ENCODE results near the gene SSH2.
"Not testable (repeated sequence)": the region's sequence is repeated elsewhere in the genome, so short reads cannot be mapped to it uniquely, and the experiment has no call there.

The SSH2 gene

DNA sequence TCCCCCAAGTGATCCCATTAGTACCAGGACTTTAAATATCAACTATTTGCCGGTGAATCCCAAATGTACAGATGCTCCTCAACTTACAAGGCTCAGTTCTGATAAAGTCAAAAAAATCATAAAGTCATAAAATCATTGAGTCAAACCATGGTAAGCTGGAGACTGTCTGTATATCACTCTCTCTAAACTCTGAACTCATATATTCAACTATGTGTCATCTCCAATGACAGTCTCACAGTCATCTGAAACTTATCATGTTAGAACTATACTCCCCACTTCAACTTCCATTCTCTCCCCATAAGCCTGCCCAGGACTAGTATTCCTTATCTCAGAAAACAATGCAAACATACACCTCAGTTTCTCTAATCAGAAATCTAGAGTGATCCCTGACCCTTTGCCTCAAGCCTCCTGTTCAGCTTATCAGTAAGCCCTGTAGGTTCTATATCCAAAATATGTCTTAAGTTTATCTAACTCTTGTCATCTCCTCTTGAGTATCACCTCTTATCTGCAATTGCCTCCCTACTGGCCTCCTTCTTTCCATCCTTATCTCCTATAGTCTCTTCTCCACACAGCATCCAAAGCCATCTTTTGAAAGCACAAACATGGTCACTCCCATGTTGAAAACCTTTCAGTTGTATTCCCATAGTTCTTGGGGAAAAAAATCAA lies 55.0 kb downstream of the SSH2 start:
- DNase-seq (ENCODE audit: low read depth): no peak

DNA sequence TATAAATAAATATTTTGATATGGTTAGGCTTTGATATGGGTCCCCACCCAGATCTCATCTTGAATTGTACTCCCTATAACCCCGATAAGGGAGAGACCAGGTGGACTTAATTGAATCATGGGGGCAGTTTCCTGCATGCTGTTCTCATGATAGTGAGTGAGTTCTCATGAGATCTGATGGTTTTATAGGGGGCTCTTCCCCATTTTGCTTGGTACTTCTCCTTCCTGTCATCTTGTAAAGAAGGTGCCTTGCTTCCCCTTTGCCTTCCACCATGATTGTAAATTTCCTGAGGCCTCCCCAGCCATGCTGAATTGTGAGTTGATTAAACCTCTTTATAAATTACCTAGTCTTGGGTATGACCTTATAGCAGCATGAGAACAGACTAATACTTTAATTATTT lies 55.7 kb downstream of the SSH2 start:
- DNase-seq (ENCODE audit: low read depth): not testable (repeated sequence)

DNA sequence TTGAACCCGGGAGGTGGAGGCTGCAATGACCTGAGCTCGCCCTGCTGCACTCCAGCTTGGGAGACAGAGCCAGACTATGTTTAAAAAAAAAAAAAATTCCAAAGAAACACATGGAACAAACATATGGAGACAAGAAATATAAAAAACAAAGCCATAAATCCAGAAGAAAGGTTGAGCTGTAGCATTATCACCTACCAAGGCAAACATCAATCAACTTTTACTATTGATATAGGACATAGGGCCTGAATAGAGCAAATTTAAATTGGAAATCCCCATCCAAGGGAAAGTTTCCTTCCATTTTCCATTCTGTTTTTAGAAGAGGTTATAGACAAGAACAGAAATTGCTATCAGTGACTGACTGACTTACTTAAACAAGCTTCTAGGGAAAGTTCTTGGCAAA lies 56.6 kb downstream of the SSH2 start:
- no peak for DNase-seq (ENCODE audit: low read depth)

DNA sequence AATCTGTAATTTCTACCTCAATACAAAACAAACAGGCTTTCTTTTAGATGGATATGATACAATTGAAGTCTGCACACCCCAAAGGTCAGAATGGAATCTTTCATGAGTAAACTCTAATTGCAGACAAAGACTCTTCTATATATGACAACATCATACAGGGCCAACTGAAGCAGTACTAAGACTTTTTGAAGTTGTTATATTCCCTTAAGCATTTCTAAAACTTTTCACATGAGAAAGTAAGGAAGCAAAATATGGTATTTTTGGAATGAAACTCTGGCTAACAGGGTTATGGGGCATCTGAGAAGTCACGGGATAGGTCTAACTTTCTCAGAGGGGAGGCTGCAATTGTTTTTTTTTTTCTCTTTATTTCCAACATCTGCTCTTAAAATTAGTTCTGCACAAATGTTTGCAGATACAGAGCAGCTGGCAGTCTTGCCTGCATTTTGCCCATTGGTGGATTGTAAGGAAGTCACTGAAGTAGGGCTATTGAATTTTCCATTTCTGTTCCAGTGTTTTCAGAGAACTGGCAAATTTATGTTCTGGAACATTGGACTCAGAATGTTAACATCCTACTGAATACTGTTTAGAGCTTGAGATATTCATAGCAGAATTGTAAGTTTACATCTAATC lies 59.1 kb downstream of the SSH2 start:
- no peak for DNase-seq (ENCODE audit: low read depth)

DNA sequence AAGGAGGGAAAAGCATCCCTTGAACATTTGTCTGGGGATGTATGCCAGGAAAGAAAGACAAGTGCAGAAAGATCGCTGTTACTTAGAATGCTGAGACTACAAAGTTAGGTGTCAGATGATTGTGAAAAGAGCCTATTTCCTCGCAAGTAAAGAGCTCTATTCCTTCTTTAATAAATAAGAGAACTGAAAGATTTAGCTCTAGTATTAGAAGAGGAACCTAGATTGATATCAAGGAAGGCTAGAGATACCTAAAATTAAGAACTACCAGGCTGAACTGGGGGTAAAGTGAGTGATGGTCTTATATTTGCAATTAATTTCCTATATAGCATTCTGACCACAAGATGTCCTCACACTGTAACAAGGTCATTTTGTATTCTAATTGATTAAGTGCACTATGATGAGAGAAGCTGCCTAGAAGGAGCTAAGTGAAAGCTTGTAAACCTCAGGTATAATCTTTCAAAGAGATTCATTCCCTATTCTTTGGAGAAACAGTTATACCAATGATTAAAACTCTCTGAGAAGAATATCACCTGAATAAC lies 62.3 kb downstream of the SSH2 start:
- no peak for DNase-seq (ENCODE audit: low read depth)

DNA sequence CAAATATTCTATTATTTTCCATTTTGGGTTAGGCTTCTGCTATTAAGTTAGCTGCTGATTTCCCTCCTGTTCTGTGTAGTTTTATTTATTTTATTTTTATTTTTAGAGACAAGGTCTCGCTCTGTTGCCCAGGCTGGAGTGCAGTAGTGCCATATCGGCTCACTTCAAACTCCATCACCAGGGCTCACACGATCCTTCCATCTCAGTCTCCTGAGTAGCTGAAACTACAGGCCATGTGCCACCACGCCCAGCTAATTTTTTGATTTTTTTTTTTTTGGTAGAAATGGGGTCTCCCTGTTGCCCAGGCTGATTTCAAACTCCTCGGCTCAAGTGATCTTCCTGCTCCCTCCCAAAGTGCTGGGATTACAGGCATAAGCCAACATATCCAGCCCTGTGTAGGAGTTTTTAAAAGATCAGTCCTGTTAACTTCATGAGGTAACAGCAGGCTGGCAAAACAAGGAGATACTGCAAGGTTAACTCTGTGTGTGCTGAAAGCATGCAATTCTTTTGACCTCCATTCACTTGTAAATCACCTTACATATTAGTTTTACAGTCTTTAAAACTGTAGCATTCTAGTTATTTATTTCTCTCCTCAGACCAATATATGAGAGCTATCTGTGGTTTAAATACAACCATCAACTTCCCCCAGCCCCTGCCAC lies 63.2 kb downstream of the SSH2 start:
- no peak for DNase-seq (ENCODE audit: low read depth)

DNA sequence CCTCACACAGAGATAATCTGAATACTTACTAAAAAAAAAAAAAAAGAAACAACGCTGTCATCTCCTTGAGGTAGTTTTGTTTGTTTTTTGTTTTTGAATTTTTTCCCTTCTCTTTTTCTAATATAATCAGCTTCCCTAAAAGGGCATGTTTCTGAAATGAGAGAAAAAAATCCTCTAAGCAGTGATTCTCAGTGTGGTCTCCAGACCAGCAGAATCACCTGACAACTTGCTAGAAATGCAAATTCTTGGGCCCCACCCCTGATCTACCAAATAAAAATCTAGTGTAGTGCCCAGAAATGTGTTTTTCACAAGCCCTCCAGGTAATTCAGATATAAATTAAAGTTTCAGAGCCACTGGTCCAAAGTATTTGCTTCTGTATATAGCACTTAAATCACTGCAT lies 65.4 kb downstream of the SSH2 start:
- no peak for DNase-seq (ENCODE audit: low read depth)

DNA sequence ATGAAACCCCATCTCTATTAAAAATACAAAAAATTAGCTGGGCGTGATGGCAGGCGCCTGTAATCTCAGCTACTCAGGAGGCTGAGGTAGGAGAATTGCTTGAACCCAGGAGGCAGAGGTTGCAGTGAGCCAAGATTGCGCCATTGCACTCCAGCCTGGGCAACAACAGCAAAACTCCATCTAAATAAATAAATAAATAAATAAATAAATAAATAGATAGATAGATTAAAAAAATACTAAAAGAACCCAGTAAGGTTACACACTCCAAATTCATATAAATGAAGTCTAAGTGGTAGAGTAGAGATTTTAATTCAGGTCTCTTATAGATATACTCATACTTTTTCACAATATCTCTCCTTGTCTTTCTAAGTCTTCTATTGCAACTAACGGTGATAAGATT lies 65.9 kb downstream of the SSH2 start:
- not testable (repeated sequence) for DNase-seq (ENCODE audit: low read depth)

DNA sequence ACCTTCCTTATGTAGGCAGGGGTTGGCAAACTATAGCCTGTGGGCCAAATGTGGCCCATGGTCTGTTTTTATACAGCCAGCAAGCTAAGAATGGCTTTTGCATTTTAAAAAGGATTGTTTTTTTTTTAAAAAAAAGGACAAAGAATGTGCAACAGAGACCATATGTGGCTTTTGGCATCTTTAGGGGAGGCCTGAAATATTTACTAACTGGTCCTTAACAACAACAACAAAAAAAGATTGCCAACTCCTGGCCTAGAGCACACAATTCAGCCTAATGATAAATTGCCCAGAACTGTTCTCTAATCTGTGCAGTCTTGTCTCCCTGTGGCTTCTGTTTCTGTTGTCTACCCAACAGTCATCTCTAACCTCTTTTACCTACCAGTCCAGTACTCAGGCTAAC lies 67.1 kb downstream of the SSH2 start:
- DNase-seq (ENCODE audit: low read depth): no peak

DNA sequence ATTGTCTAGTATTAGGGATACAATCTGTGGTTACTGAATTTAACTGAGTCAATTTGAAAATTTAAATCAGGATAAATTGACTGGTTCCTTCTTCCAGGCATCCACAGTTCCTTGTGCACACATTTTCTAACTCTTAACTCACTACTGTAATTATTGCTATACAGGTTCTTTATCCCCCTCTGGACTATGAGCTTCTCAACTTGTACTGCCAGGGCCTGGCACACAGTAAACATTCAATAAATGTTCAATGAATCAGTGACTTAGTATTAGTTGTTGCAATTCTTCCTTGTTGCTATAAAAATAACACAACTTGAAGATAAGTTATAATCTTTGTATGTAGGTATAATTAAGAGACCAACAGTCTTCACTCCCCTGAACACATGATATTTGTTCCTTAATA lies 67.9 kb downstream of the SSH2 start:
- no peak for DNase-seq (ENCODE audit: low read depth)

DNA sequence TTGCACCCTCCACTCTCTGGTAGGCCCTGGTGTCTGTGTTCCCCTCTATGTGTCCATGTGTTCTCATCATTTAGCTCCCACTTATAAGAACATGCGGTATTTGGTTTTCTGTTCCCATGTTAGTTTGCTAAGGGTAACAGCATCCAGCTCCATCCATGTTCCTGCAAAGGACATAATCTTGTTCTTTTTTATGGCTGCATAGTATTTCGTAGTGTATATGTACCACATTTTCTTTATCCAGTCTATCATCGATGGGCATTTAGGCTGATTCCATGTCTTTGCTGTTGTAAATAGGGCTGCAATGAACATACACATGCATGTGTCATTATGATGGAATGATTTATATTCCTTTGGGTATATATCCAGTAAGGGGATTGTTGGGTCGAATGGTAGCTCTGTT lies 70.6 kb downstream of the SSH2 start:
- not testable (repeated sequence) for DNase-seq (ENCODE audit: low read depth)

DNA sequence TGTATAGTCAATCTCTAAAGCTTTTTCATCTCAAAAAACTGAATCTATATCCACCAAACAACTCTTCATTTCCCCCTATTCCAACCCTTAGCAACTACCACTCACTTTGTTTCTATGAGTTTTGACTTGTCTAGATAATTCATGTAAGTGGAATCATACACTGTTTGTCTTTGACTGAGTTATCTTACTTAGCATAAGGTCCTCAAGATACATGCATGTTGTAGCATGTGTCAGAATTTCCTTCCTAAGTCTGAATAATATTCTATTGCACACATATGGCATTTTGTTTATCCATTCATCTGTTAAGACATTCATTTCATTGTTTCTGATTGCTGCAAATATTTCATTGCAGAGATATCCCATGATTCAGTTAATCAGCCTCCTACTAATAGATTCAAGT lies 72.2 kb downstream of the SSH2 start:
- no peak for DNase-seq (ENCODE audit: low read depth)

DNA sequence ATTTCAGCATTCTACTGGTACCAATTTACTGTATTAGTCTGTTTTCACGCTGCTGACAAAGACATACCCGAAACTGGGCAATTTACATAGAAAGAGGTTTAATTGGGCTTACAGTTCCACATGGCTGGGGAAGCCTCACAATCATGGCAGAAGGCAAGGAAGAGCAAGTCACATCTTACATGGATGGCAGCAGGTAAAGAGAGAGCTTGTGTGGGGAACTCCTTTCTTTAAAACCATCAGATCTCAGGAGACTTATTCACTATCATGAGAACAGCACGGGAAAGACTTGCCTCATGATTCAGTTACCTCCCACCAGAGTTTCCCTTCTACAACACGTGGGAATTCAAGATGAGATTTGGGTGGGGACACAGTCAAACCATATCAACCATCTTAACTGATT lies 72.9 kb downstream of the SSH2 start:
- not testable (repeated sequence) for DNase-seq (ENCODE audit: low read depth)

DNA sequence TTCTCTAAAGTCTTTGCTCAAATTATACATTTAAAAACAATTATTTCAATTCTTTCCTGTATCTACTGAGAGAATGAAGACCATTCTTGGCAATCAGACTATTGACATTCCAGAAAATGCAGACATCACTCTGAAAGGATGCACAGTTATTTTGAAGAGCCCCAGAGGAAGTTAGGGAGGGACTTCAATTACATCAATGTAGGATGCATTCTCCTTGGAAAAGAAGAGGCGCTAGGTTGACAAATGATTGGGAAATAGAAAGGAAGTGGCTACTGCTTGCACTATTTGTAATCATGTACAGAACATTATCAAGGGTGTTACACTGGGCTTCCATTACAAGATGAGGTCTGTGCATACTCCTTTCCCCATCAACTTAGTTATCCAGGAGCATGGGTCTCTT lies 74.3 kb downstream of the SSH2 start:
- no peak for DNase-seq (ENCODE audit: low read depth)

DNA sequence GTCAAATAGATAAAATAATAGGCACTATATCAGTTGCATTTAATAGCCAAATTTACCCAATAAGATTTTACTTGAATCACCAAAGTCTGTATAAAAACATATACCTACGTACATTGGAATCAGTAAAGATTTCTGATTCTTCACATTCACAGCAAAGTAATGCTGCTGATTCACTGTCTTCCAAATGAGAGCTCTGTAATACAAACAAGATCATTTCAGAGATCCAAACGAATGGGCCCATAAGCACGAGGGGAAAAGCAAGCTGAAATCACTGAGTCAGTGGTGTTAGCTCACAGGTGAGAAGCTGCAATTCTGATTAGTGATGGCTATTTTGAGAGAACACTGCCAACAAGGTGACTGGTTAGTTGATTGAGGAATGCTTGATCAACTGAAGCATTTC lies 81.3 kb downstream of the SSH2 start:
- DNase-seq (ENCODE audit: low read depth): no peak

DNA sequence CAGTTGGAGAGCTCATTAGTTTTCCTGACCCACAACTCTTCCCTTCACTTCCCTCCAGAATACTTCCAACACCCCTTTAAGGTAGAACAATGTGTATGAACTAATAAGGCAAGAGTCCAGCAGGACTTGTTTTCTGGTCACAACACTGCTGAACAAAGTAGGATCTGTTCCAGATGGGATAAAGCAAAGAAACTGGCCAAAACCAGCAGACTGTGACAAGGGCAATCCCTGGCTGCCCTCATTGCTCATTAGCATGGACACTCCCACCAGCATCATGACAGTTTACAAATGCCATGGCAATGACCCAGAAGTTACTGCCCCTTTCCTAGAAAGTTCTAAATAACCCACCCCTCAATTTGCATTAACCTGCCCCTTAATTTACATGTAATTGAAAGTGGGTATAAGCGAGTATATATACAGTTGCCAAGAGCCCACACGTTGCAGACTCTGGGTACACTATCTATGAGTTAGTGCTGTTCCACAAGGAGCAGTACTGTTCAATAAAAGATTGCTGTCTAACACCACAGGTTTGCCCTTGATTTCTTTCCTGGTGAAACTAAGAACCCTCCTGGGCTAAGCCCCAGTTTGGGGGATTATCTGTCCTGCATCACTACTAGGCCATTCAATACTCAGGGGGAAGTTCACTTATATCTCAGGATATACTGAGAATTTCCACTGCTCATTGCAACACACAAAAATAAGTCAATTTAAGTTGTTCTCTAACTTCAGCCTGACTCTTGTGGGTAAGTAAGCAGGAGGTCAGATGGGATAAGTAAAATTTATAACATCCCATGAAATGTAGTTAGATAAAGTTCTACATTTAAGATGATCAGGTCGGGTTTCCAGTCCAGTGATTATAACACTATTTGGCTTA lies 82.3 kb downstream of the SSH2 start:
- DNase-seq (ENCODE audit: low read depth): no peak

DNA sequence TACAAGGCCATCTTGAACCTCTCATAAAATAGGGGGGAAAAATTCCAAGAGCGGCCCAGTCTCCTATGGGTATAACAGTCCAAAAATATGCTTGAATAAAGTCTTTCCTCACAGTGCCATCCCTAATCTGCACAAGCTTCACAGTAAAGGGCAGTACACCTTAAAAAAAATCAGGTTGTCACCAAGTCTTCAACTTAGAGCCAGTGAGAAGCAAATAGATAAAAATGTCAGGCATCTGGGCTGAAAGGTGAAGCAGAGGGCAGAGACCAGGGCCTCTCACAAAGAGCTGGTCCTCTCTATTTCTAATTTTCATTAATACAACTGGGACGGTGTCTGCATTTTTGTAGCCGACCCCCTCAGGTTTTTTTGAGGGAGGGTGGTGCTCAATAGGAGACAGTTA lies 82.9 kb downstream of the SSH2 start:
- no peak for DNase-seq (ENCODE audit: low read depth)

DNA sequence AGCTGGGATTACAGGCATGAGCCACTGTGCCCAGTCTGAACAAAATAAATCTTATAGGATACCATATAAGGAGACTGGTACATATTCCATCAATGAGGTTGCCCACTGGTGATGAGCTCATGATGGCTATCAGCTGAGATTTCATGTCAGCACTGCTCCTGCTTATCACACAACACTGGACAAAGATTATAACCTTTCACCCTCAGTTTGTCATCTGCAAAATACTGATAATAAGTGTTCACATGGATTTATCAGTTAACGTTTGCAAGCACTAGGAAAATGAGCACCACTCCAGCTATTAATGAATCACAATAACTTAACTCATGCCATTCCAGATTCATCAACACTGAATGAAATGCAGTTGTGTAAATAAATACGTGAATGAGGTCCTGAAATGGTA lies 83.7 kb downstream of the SSH2 start:
- no peak for DNase-seq (ENCODE audit: low read depth)

DNA sequence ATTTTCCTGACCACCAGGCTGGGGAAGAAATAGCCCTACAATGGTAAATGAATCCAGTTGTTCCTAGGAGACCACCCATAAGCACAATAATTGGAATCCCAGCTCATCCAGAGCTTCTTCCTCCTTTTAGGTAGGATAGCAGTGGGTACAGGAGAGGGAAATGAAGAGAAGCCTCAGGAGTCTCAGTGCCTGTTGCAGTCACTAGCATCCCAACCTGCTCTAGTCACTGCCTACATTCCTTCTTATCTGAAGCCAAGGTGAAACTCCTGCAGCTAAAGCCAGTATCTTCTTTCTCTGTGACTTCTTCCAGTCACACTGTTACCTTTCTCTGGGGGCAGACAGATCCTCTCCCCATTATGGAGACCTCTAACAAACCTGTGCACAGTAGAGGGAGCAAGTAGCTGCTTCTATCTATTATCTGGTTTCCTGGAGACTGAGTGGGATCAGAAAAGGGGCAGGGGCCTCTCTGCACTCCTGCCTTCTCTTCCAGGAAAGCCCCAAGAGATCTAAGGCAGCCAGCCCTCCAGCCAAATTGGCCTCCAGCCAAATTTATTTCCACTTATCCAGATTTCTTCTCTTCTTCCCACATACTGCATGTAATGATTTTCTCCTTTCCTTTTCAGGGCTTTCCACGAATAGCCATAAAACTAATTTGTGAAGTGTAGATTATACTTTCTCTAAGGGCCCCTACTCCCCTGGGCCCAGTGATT lies 85.5 kb downstream of the SSH2 start:
- DNase-seq (ENCODE audit: low read depth): no peak

DNA sequence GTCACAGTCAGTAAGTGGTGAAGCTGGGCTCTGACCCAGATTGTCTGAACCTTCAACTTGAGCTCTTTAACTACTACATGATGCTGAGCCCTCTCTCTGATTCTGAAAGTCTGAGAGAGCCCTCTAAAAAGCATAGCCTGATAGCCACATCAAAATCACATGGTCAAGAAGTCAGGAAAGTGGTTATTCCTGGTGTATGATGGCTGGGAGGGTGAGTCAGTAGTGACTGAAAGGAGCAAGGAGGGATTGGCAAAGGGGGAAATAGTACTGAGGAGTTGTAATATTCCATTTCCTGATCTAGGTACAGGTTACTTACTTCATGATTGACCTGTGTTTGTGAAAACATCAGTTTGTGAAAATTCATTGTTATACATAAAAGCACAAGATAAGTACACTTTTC lies 89.1 kb downstream of the SSH2 start:
- DNase-seq (ENCODE audit: low read depth): no peak

DNA sequence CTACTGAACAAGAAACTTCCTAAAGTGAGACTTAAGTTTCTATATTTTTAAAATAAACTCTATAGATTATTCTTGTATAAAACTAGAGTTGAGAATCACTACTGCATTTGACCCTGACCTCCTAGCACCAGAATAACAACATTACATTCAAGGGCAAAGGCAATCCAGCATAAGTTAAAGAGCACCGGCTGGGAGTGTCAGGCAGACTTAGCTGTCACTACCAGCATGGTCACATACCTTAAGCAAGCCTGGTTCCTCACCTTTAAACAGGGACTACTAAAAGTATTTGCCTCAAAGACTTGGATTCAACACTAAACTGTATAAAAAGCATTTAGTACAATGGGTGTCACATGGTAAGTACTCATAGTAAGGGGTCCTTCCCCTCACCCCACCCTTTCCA lies 90.4 kb downstream of the SSH2 start:
- no peak for DNase-seq (ENCODE audit: low read depth)

DNA sequence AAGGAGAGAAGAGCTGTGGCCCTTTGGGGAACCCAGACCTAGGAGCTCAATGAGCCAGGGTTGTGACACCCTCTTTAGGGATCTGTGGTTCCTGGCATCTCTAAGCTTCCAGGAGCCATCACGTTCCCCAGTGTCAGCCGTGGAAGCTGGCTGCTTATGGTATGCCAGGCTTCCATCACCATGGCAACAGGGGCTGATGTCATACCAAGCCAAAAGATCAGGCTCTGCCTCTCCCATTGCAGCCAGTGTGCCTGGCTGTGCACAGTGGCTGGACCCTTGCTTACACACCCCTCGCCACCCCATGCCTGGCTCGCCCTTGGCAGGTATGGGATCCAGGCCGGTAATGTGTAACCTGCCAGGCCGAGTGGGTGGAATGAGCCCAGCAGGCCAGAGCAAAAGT lies 91.1 kb downstream of the SSH2 start:
- DNase-seq (ENCODE audit: low read depth): no peak

Measured in stimulated activated CD4-positive, alpha-beta T cell treated with anti-CD3 and anti-CD28 coated beads, Interleukin-2, amount 100 ng/mL, for 4 hours (primary cell).